OCI-M2 (cell line): ENCODE data around the gene MT1A.
"Not testable (repeated sequence)": the region's sequence is repeated elsewhere in the genome, so short reads cannot be mapped to it uniquely, and the experiment has no call there.

Source experiments
- DNase-seq: peaks from one replicate; lab custom pipeline; 2025; ENCODE audit not compliant: unreplicated experiment; lab: John Stamatoyannopoulos, UW

MT1A gene

GRCh38 chr16:56652600-56652999, 14.1 kb downstream of the MT1A start:
- no peak for DNase-seq

- no peak for DNase-seq
Observed at GRCh38 chr16:56653218-56653617, 14.8 kb downstream of the MT1A start.

GRCh38 chr16:56657555-56658326, 19.3 kb downstream of the MT1A start, which contains the start of gene MT1F:
Gene MT1F (plus strand): TSS chr16:56657959. CDS start chr16:56658059, 100 bp downstream.
- DNase-seq: no peak

- no peak for DNase-seq
Observed at GRCh38 chr16:56658327-56658875, 19.9 kb downstream of the MT1A start.

DNA sequence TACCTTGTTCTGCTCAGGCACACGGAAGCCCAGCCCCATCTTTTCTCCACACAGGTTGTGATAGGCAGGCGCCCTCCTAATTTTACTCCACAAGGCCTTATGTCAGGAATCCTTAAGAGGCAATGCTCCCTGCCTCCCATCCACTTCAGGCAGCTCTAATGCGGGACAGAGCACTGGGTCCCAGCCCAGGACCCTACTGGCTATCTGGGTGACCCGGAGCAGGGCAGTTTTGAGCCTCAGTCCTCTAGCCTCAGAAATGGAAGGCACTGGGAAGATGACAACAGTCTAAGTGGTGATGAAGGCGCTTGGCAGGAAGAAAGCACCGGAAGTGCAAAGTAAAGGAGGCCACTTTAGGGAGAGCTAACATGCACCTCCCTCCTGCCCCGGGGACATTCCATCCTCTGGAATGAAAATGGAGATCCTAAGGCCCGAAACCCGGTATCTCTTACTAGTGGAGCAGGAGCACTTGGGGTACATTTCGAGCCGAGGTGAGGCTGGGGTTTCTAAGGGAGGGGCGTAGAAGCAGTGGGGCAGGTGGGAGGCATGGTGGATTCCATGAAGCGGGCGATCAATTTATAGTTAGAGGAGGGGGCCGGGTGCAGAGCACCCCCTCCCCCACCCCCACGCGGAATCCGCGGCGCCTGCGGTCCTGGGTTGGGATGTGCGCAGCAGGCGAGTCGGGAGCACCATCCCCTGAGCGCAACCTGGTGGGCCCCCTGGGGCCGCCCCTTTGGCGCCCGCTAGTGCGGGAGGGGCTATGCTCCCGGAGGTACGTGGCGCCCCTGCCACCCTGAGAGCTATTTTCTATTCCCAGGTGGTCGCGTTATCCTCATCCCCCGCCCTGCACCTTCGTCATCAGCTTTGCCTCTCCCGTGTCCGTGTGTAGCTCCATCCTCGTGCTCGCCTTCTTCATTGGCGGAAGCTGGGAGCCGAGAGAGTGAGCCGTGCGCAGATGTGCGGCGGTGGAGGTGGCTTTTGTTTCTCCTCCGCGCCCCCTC, 24.2 kb downstream of the MT1A start:
- DNase-seq: no peak

GRCh38 chr16:56664506-56664905, 26.0 kb downstream of the MT1A start:
- DNase-seq: no peak

DNA sequence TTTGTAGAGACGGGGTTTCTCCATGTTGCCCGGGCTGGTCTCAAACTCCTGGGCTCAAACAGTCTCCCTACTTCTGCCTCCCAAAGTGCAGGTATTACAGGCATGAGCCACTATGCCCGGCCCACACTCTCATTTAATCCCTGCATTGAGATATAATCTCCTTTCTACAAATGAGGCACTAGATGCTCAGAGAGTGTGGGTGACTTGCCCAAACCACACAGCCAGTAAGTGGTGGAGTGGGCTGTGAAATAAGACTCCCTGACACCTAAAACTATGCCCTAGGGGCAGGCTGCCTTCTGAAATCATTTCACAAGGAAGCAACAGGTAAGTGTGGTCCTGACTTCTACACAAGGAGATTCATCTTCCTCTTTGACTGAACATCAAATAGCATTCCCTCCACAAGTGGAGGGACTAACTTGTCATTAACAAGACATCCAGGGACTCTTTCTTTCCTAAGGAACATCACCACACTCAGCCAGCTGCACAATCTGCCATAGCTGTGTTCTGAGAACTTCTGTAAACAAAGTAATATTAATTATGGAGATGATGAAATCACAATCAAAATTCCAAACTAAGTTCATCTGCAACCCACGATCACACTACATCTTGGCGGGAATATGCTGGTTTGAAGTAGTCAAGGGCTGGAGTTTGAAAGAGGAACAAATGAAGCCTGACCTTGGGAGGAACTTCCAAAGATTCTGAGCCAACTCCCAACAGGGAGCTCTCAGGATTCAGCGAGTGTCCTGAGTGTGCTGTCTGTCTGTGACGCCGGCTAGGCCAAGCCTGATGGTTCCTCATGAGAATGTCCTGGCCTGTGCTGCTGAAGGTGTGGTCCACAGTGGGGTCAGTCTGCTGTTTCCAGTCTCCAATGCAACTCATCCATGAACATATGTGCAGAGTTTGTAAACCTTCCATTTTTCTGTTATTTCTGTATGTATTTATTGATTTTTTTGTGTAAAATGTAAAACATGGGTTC, 27.1 kb downstream of the MT1A start:
- not testable (repeated sequence) for DNase-seq

DNA sequence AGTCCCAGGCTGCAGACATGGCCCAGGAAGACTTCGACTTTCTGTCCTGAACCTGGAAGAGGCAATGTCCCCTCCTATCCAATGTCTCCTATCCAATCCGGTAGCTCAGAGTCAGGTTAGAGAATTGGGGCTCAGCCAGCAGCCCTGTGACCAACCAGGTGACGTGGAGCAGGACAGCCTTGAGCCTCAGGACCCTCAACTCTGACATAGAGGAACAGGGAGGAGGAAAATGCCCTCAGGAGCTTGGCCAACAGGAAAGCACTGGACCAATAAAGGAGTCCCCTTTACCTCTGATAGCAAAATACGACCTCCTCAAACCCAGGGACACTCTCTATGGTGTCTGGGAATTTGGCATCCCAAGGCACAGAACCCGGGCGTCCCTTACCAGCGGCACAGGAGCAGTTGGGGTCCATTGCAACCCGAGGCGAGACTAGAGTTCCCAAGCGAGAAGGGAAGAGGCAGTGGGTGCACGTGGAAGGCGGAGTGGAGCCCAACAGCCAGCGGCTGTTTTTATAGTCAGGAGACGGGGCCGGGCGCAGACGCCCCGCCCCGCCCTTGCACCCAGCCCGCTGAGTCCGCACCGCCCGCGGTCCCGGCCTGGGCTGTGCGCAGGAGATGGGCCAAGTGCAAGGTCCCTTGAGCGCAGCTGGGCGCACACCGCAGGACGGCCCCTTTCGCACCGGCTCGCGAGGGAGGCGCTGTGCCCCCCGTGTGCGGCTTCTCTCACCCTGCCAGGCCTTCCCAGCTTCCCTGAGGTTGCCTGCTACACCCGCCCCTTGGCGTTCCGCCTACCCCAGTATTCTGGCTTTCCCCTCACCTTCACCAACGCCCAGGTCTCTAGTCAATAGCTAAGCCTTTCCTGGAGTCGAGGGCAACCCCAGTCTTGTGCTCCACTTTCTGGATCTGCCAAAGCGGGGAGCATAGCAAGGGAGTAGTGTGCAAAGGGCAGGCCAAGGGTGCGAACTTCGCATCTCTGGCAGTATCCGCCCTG, 29.4 kb downstream of the MT1A start, which contains the start of gene MT1G:
TSS of gene MT1G (minus strand) at position 485 of the 991 bp plus-strand sequence. CDS start at position 413, 72 bp downstream.
- DNase-seq: no peak

- no peak for DNase-seq
Observed at GRCh38 chr16:56669005-56669839, 30.8 kb downstream of the MT1A start, which contains the start of gene MT1H. Gene MT1H (plus strand): TSS chr16:56669814. CDS start chr16:56669885, 71 bp downstream.

DNA sequence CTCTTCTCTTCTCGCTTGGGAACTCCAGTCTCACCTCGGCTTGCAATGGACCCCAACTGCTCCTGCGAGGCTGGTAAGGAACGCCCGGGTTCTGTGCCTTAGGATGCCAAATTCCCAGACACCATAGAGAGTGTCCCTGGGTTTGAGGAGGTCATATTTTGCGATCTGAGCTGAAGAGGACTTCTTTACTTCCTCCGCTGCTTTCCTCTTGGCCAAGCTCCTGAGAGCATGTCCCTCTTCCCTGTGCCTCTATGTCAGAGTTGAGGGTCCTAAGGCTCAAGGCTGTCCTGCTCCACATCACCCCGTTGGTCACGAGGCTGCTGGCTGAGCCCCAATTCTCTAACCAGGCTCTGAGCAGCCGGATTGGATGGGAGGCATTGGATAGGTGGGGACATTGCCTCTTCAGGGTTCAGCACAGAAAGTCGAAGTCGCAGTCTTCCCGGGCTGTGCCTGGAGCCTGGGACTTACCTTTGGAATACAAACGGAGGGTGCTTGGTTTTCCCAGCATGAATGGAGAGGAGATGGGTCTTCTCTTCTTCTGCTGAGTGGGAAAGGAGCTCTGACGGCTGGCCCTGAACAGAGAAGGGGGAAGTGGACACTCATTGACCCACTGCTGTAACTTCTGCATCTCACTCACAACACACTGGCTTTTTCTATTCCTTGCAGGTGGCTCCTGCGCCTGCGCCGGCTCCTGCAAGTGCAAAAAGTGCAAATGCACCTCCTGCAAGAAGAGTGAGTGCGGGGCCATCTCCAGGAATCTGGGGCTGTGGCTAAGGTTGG, 31.6 kb downstream of the MT1A start:
- DNase-seq: no peak

DNA sequence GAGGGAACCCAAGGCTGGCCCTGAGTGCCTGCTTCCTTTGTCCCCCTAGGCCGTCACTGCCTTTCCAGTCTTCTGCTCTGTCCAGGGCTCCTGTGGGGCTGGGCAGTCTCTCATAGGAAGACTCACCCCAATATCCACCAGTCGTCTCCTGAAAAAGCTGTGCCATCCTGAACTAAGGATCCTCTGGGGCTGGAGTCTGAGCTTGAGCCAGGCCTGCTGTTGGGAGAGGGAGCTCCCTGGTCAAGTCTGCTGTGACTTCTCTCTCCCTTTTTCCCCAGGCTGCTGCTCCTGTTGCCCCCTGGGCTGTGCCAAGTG, 32.1 kb downstream of the MT1A start:
- no peak for DNase-seq

DNA sequence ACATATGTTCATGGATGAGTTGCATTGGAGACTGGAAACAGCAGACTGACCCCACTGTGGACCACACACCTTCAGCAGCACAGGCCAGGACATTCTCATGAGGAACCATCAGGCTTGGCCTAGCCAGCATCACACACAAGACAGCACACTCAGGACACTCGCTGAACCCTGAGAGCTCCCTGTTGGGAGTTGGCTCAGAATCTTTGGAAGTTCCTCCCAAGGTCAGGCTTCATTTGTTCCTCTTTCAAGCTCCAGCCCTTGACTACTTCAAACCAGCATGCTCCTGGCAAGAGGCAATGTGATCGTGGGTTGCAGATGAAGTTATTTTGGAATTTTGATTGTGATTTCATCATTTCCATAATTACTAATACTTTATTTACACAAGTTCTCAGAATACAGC, 33.2 kb downstream of the MT1A start:
- not testable (repeated sequence) for DNase-seq

DNA sequence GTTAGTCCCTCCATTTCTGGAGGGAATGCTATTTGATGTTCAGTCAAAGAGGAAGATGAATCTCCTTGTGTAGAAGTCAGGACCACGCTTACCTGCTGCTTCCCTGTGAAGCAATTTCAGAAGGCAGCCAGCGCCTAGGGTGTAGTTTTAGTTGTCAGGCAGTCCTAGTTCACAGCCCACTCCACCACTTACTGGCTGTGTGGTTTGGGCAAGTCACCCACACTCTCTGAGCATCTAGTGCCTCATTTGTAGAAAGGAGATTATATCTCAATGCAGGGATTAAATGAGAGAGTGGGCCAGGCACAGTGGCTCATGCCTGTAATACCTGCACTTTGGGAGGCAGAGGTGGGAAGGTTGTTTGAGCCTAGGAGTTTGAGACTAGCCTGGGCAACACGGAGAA, 33.7 kb downstream of the MT1A start:
- not testable (repeated sequence) for DNase-seq

GRCh38 chr16:56672761-56673536, 34.5 kb downstream of the MT1A start:
- DNase-seq: no peak

DNA sequence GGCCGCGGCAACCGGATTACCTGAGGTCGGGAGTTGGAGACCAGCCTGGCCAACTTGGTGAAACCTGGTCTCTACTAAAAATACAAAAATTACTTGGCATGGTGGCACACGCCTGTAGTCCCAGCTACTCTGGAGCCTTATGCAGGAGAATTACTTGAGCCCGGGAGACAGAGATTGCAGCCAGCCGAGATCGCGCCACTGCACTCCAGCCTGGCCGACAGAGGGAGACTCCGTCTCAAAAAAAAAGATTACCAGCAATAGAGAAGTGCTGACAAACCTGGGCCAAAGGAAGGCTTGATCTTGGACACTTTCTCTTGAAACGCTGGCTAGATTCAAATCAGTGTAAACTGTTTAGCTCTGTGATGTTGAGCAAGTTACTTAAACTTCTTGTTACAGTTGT, 35.5 kb downstream of the MT1A start:
- no peak for DNase-seq

GRCh38 chr16:56674570-56674969, 36.1 kb downstream of the MT1A start:
- DNase-seq: not testable (repeated sequence)
